G401.6 (cell line): ENCODE measurements around the gene ARMC7.

ENCODE experiments used
- FAIRE-seq: peaks from 2 replicates; lab custom pipeline; 2012; peaks lifted over from hg19 to GRCh38; lab: Jason Lieb, UNC

ARMC7 gene

DNA sequence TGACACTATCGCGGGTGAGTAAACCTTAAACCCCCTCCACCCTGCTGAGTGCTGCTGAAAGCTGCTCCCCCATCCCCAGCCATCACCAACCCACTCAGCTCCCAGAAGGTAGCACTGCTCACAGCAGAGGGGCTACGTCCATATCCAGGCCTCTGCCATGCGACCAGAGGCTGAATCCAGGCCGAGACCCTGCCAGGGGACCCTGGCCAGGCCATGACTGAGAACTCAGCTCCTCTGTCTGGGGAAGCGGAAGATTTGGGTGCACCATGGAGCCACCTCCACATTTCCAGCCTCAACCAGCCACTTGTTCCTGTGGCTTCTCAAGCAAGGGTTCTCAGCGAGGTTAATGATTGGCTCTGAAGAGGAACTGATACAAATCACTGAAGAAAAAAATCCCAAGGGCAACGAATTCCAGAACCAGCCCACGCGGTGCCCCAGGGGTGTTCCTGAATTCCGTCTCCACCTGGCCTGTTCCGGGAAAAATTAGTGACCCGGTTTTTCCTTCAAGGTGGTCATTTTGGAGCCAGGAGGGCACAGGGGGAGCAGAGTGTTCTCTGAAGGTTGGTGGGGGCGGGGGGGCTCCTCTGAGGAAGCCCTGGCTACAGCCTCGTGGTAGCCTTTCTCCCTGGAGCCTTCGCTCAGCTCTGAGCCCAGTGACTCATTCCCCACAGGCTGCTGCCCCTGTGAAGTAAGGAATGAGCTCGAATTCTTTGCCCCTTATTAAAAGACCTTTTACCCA, 31.3 kb upstream of the ARMC7 start:
- FAIRE-seq, result peak; percentile 93

- no peak for FAIRE-seq
Observed at GRCh38 chr17:75079023-75079373, 30.8 kb upstream of the ARMC7 start.

DNA sequence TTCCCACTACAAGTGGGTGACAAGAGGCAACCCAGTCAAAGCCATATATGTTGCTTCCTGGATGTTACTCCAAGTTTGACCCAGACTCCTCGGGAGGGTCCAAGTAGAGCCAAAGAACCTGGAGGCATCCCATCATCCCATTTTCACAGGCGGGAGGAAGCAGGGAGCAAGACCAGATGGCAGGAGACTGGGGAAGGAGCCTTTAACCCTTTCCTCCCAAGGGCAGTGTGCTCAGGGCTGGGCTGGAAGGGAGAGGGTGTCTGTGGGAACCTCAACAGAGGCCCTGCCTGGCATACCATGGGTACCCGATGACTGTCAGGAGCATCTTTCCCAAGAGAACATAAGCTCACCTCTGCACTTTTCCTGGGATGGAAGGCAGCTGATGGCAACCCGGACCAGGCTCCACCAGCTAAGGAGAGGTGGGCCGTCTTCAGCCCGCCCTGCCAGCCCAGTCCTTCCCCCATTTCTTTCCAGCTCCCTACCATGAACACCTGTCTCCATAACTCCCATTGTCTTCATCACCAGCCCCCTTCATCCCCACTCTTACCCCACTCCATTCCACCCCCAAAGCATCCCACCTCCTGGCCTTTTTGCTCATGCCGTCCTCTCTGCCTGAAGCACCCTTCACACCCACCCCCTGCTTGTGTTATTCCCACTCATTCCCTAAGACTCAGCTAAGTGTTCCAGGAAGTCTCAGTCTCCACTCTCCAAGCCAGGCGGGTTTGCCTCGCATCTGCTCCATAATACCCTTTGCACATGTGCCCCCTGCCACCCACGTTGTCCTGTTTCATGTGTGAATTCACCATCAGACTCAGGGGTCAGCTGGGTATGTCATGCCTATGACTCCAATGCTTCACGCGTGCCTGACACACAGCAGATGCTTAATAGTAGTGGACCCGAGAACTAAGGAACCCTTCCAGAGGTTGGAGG, 27.9 kb upstream of the ARMC7 start:
- FAIRE-seq, result no peak

DNA sequence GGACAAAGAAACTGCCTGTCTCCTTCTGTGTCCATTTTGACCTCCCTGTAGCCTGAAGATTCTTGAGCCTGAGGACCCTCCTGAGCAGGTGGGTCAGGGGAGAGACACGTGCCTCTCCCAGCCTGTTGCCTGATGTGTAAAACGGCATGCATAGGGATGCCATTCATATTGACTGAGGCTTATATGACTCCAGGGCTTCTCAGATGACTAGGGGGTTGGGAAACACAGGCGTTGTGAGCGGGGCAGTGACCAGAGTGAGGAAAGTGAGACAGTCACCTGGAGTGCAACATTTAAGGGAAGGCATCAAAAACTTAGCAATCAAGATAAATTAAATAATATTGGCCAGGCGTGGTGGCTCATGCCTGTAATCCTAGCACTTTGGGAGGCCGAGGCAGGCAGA, 27.1 kb upstream of the ARMC7 start:
- no peak for FAIRE-seq

GRCh38 chr17:75084039-75084660, 25.6 kb upstream of the ARMC7 start:
- no peak for FAIRE-seq

DNA sequence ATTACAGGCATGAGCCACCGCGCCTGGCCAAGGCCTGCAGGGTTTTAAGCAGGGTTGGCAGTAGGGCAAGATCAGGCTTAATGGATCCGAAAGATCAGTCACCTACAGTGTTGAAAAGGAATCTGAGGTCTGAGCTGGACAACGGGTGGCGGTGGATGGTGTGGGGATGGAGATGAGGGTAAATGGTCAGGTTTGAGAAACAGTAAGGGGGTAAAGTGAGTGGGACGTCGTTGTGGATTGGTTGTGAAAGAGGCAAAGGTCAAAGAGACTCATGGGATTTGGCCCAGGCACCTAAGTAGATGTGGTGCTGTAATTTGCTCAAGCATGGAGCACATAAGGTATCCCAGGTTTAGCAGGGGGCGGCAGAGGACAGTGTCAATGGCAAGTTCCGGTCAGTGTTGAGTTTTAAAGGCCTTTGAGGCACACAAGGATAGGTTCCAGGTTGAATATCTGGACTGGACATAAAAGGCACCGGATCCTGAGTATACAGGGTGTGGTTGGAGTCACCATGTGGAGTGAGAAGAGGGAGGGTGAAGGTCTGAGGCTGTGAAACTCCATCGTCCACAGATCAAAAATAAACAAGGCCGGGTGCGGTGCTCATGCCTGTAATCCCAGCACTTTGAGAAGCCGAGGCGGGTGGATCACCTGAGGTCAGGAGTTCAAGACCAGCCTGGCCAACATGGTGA, 23.1 kb upstream of the ARMC7 start:
- FAIRE-seq, result no peak

DNA sequence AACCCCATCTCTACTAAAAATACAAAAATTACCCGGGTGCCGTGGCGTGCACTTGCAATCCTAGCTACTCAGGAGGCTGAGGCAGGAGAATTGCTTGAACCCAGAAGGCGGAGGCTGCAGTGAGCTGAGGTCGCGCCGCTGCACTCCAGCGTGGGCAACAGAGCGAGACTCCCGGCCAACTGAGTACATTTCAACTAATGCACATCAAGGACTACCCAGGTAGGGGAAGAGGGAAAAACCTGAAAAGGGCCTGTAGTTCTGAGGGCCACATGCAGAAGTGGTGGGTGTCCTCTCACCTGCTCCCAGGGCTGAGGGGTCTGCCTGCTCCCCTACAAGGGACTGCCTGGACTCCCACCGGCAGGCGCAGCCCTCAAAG, 22.6 kb upstream of the ARMC7 start:
- no peak for FAIRE-seq

DNA sequence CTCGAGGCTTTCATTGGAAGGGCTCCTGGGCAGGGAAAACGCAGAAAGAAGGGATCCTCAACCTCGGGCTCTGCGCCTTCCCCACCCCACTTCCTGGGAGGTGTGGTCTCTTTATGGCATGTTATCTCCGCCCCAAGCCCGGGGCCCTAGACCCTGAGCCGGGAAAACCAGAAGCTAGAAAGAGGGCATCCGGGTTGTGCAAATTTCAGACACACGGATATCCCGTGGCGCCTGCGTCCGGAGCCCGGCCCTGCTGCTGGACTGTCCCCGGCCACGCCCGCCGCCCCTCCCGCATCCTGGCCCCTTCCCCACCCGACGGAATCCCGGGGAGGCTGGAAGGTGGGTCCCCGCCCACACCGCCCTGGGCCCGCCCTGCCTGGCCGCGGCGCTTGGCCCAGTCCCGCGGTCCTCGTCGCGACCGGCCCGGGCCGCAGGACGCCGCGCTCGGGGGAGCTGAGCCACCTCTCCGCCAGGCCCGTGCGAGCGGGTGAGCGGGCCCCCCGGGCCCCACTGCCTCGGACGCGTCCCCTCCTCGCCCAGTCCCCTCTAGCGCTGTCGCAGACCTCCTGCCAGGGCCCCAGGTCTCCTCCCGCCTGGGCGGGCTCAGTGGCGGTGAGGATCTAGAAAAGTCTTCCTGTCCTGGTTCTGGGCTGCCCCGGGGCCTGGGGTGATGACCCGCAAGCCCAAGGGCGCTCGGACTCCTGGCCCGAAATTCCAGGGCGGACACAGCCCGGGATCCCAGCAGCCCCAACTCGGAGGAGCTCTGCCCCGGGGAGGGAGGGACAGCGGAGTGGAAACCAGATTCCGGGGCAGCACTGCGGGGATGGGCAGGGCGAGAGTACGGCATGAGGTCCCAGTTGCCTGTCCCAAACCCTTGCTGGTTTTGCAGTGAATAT, 22.0 kb upstream of the ARMC7 start, which contains the start of gene SLC16A5:
TSS of gene SLC16A5 (plus strand) at position 397 of the 896 bp plus-strand sequence. CDS start 5,683 bp downstream, outside the sequence.
- FAIRE-seq, result peak; percentile 94

GRCh38 chr17:75088465-75089417, 21.0 kb upstream of the ARMC7 start:
- FAIRE-seq, result no peak

DNA sequence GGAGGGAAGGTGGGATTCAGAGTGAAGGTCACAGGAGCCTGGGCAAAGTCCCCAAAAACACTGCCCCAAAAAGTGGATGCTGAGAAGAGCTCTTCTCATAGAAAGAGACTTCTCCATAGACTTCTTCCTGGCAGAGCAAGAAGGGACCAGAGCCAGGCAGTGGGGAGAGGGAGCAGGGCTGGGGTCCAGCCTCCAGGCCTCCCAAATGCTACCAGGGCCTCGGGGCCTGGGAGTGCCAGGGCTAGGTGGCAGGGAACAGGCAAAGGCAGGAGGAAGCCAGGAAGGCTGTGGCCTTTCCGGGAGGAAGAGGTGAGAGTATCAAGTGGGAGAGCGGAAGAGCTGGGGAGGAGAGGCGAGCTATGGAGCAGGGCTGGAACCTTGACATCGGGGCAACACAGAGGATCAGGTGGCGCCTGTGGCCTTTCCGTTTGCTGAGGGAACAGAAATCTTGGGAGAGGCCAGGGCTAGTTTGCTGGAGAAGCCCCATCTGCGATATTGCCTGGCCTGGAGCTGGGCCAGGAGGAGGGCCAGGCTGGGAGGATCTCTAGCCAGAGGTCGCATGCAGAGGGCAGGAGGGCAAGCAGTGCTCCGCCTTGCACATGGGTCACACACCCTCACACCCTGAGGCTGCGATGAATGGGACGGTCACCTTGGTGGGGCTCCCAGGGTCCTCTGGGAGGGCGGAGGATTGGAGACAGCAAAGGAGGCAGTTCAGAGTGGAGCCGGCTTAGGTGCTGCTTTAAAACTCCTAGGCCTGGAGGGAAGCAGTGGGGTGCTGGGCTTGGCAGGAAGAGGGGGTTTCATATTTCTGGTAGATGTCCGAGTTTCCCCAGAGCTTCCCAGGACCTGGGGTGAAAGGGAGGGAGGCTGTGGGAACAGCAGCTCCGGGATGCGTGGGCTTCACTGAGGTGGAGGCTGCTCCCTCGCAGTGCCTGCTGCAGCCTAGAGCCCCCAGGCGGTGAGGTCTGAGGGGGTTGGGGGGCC, 18.6 kb upstream of the ARMC7 start:
- no peak for FAIRE-seq

DNA sequence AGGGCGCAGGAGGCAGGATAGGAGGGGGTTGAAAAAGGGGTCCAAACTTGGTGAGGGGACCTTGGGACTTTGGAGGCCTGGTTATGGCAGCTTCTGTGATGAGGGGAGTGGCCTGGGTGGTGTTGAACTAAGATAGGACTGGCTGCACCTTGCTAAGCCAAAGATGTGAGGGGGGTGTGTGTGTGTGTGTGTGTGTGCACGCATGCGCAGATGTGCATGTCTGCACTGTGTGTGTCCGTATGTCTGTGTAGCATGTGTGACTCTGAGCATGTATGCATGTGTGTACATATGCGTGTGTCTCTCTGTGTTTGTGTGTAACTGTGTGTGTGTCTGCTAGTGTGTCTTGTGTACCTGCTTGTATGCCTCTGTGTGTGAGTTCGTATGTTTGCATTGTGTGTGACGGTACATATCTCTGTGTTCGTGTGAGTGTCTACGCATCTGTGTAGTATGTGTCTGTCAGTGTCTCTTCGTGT, 17.9 kb upstream of the ARMC7 start:
- FAIRE-seq, result no peak

GRCh38 chr17:75093548-75094158, 16.1 kb upstream of the ARMC7 start:
- no peak for FAIRE-seq

- no peak for FAIRE-seq
Observed at GRCh38 chr17:75094871-75095399, 14.8 kb upstream of the ARMC7 start.

GRCh38 chr17:75096082-75096625, 13.6 kb upstream of the ARMC7 start:
- no peak for FAIRE-seq

GRCh38 chr17:75097865-75098264, 11.9 kb upstream of the ARMC7 start:
- FAIRE-seq, result no peak

- FAIRE-seq, result no peak
Observed at GRCh38 chr17:75098861-75099260, 10.9 kb upstream of the ARMC7 start.

GRCh38 chr17:75099881-75100595, 9.7 kb upstream of the ARMC7 start:
- no peak for FAIRE-seq
